Peyer's patch (tissue), 4 donors: ENCODE data around the gene RPL7A.

Experiments
- POLR2A ChIP-seq, 2 donors: fragments of 450-650 bp; IDR thresholded peaks; one replicate each; pipeline ENCODE4 v1.5.1; 2017; ENCODE audit warnings: antibody characterized with exemption in 2 of 2, mild to moderate bottlenecking in 2 of 2, moderate library complexity in 2 of 2
- TF ChIP-seq, protein P1 (sequence below), 6 experiments: fragments of 450-650 bp in 4 of 6; fragments of 200-600 bp in 2 of 6; sonication (generic) in 1 of 6; IDR thresholded peaks; one replicate each; pipeline ENCODE4 v1.5.1; 2017 to 2019; ENCODE audit warnings: antibody characterized with exemption in 6 of 6, mild to moderate bottlenecking in 3 of 6, moderate library complexity in 1 of 6

GRCh38 chr9:133301253-133302230, 46.5 kb upstream of the RPL7A start:
- TF ChIP-seq, protein P1, sequence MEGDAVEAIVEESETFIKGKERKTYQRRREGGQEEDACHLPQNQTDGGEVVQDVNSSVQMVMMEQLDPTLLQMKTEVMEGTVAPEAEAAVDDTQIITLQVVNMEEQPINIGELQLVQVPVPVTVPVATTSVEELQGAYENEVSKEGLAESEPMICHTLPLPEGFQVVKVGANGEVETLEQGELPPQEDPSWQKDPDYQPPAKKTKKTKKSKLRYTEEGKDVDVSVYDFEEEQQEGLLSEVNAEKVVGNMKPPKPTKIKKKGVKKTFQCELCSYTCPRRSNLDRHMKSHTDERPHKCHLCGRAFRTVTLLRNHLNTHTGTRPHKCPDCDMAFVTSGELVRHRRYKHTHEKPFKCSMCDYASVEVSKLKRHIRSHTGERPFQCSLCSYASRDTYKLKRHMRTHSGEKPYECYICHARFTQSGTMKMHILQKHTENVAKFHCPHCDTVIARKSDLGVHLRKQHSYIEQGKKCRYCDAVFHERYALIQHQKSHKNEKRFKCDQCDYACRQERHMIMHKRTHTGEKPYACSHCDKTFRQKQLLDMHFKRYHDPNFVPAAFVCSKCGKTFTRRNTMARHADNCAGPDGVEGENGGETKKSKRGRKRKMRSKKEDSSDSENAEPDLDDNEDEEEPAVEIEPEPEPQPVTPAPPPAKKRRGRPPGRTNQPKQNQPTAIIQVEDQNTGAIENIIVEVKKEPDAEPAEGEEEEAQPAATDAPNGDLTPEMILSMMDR (IDR thresholded peaks at IDR 0.05): no peak
- TF ChIP-seq POLR2A (IDR thresholded peaks at IDR 0.05): no peak
